ENCODE measurements around the gene PDSS1.
"Not testable (repeated sequence)": the region's sequence is repeated elsewhere in the genome, so short reads cannot be mapped to it uniquely, and the experiment has no call there.

PDSS1 gene, protein sequence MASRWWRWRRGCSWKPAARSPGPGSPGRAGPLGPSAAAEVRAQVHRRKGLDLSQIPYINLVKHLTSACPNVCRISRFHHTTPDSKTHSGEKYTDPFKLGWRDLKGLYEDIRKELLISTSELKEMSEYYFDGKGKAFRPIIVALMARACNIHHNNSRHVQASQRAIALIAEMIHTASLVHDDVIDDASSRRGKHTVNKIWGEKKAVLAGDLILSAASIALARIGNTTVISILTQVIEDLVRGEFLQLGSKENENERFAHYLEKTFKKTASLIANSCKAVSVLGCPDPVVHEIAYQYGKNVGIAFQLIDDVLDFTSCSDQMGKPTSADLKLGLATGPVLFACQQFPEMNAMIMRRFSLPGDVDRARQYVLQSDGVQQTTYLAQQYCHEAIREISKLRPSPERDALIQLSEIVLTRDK

DNA sequence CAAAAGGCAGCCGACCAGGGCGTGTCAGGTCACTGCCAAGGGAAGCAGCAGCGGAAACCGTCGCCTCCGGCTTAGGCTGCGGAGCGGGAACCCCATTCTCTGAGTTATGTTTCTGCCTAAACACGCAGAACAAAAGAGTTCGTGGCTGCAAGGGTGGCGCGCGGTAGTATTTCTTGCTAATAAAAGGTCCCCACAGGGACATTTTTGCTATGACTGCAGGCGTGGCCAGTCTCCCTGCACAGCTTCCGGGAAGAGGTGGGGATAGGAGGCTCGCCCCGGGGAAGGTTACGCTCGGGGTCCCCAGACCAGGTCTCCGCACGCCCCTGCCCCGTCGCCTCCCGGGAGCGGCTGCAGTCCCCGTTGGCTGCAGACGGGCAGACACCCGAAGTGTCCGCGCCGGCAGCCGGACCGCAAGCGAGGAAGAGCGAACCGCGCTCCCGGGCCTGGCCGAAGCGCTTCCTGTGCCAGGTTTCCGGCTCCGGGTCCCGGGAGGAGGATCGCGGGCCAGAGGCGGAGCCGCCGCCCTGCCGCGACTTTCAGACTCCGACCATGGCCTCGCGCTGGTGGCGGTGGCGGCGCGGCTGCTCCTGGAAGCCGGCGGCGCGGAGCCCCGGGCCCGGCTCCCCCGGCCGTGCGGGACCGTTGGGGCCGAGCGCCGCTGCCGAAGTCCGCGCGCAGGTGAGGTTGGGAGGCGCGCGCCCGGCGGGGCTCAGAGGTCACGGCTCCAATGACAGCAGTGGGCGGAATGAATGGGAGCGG is at the start of gene PDSS1:
PDSS1 (plus strand) TSS at position 539 of the 759 bp plus-strand sequence; CDS start at position 550, 11 bp downstream.
- peak; percentile 75 for DNase-seq (ENCODE audit: low spot score)

DNA sequence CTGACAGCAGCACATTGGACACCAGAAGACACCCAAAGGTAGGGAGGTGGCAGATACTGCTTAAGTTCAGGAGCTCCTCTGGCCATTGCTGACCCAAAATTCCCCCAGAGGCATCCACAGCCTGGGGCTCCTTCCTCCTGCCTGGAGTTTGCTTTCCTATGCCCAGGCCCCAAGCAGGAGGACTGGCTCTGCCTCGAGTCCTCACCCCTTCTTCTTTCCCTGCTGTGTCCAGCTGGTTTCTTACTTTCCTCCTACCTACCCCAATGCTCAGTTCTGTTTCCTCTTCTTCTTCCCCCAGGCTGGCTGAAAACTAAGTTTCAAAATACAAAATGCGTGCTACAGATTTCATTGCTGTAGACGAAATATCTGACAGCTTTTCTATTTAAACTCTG is 49.3 kb upstream of the PDSS1 start:
- DNase-seq (ENCODE audit: low spot score), result not testable (repeated sequence)

DNA sequence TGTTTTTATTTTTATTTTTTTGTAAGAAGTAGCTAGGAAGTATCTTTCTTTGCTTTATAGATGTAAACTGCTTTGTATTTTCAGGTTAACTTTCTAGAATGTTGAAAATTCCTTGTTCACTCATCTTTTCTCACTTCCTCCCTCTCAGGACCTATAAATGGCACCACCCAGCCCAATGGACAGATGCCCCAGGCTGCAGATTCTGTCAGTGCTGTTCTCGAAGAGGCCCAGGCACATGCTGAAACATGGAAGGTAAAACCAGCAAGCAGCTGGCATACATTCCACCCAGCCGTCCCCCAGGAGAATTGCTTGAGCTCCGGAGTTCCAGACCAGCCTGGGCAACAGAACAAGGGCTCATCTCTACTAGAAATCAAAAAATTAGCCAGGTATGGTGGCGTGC is 47.1 kb upstream of the PDSS1 start:
- DNase-seq (ENCODE audit: low spot score), result no peak

DNA sequence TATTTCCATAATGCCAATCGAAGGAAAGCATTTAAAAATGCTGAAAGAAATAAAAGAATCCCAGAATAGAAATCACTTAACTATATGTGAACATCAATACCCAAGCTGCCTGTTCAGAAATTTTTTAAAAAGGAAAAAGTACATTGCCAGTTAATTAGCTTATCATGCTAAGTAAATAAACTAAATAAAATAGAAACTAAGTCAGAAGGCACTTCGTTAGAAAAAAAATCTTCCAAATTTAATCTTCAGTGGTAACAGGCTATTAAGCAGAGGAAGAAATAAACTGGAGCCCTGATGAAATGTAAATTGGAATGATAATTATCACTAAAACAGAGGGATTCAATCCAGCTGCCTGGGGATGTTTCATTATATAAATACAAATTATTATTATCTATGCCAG is 46.0 kb upstream of the PDSS1 start:
- DNase-seq (ENCODE audit: low spot score), result not testable (repeated sequence)

DNA sequence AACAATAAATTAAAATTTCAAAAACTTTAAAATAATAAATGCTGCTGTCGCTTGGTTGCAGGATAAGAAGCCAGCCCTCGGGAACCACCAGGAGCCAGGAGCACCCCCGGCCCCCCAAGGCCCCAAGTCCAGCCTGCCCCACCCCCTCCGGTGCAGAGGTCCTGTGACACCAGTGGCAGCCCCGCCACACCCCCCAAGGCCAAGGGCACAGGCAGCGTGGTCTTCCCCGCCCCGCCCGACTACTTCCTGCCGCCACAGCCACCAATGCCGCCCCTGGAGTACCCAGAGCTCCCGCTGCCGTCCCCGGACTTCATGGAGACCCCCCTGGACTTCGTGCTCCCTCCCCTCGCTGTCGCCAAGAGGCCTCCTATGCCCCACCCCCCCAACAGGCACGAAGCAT is 44.5 kb upstream of the PDSS1 start:
- no peak for DNase-seq (ENCODE audit: low spot score)

DNA sequence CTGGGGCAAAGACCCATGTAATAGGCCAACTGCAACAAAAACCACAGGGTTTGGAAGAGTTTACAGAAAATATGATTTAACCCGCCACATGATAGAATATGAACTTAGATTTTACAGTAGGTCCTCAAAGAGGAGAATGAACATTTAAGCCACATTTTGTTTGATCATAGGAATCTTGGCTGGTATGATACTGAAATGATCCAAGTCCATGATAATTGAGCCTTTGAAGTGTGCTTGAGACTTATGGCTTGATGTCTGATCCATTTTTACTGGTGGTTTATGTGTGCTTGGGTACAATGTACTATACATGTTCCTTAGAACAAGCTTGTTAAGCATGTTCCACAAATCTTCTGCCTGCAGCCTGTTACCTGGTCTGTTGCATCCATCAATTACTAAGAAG is 41.8 kb upstream of the PDSS1 start:
- no peak for DNase-seq (ENCODE audit: low spot score)

DNA sequence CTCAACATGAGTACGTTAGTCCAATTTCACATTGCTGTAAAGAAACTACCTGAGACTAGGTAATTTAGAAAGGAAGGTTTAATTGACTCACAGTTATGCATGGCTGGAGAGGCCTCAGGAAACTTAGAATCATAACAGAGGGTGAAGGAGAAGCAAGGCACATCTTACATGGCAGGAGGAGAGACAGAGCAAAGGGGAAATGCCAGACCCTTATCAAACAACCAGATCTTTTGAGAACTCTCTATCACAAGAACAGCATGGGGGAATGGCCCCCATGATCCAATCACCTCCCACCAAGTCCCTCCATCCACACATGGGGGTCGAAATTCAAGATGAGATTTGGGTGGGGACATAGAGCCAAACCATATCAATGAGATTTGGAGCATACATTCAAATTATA is 34.6 kb upstream of the PDSS1 start:
- DNase-seq (ENCODE audit: low spot score), result no peak

DNA sequence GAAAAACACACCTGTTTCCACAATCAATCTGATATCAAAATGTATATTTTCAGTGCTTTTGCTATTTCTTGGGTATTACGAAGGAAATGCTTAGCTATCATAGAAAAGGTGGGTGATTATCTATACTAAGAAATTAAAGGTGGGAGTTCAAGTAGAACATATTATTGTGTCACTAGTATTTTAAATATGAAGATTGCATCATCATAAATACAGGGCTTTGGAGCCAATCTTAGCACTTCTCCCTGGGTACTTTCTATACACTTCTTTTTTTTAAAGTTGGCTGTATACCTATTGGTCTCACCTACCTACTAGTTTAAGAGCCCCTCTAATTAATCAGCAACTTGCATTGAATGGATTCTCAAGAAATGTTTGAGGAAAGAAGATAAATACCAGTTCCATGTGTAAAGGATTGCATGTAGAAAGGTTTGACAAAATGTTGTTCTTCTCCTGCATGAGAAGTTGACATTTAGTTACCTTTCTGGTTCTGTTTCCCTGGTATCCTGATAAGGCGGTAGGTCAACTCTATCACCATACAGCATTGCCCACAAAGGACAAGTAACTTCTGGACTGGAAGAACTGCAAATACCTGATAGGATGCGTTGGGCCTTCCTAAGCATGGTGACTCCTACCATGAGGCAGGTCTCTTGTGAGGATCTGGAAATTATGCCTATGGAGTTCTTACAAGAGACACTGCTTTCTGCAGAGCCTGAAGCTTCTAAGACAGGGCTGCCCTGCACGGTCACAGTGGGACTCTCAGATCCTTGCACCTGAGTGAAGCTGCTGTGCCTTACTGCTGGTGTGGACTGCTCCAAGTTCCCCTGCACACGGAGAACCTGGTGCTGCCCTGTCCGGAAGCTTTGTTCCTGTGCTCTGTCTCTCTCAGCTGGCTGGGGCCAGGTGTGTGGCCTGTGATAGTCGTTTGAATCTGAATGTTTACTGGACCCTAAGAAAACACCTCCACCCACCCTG is 32.1 kb upstream of the PDSS1 start:
- DNase-seq (ENCODE audit: low spot score), result no peak

DNA sequence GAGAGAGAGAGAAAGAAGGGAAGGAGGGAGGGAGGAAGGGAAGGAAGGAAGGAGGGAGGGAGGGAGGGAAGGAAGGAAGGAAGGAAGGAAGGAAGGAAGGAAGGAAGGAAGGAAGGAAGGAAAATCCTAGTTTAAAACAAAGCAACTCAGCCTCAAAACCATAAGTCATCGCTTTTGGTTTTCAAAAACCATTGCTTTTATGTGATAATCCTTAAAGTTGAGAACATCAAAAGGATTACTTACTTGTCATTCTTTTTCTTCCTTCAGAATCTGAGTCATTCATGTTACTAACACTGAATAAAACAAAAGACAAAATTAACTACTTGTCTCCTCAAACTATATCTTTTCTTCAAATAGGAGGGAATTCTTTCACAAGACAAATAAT is 21.6 kb upstream of the PDSS1 start:
- DNase-seq (ENCODE audit: low spot score), result no peak

DNA sequence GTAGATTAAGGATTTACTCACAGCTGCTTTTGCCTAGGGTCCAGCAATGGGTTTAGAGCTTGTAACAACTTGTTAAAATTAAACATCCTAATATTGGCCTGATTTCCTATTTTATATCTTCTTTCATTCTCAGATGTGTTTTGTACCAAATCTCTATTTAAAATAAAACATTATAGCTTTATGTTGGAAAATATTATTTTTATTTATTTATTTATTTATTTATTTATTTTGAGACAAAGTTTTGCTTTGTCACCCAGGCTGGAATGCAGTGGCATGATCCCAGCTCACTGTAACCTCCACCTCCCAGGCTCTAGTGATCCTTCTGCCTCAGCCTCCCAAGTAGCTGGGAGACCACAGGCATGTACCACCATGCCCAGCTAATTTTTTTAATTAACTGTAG is 17.9 kb upstream of the PDSS1 start:
- no peak for DNase-seq (ENCODE audit: low spot score)

DNA sequence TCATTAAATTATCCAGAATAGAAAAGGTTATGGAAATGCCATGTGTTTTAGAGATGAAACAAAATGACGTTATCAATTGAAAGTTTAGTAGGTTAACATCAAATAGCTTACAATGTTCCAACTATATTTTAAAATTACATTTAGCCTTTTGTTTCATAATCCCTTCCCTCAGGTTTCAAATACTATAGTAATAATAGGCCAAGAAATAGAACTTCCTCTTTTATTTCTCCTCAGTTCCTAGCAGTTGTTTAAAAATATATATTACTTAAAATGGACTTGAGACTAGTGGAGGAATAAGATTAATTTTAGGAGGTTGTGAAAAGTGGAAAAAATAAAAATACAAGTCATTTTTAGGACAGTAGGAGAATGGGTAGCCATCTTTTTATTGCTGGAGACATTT is 16.4 kb upstream of the PDSS1 start:
- no peak for DNase-seq (ENCODE audit: low spot score)

DNA sequence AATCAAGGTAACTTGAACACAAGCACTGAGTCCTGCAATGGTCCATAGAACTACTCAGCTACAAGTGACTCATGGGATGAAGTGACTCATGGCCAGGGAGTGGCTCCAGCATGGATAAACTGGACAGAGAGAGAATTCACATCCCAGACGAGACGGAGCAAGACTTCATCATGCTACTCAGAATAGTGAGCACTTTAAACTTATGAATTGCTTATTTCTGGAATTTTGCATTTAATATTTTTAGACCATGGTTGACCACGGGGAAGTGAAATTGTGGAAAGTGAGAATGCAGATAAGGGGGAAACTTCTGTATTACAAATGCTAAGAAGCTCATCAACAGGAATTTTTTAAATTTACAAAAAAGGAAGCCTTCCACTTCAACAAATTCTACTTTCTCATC is 15.5 kb upstream of the PDSS1 start:
- DNase-seq (ENCODE audit: low spot score), result not testable (repeated sequence)

DNA sequence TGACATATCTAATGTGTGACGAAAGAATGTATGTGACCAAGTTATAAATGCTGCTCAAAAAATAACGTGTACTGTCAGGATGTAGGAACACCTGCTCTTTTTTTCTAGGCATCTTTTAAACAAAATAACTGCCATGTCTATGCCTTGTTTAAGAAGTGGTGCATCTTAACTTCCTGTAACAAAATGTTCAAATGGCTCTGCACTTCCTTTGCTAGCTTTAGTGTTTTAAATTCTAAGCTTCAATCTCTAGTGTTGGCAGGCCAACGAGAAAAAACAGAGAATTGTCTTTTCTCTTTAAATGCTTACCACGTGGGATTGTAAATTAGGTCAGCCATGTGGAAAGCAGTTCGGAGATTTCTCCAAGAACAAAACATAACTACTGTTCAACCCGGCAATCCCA is 14.6 kb upstream of the PDSS1 start:
- DNase-seq (ENCODE audit: low spot score), result no peak

DNA sequence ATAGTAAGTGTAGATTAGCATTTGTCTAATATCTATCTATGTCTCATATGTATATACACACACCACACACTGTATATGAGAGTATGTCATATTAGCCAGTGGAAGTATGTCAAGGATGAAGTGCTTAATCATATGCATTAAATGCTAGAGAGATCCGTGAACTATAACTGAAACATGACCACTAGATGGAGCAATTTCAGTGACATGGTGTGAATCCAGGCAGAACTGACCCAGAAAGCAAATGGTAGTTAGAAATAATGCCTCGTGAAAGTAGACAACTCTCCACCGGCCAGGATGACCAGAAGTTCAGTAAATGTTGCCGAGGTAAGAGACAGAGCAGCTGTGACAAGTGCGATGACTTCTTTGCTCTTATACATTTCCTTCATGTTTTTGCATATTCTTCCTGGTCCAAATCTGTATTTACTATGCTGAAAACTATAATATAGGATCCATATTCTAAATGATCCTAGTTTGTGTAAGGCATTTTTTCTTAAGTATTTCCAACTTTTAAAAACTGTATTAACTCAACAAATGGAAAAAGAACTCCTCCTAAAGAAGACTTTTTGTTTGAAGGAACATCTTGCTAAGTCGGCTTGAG is 12.7 kb upstream of the PDSS1 start:
- DNase-seq (ENCODE audit: low spot score), result peak; percentile 20

DNA sequence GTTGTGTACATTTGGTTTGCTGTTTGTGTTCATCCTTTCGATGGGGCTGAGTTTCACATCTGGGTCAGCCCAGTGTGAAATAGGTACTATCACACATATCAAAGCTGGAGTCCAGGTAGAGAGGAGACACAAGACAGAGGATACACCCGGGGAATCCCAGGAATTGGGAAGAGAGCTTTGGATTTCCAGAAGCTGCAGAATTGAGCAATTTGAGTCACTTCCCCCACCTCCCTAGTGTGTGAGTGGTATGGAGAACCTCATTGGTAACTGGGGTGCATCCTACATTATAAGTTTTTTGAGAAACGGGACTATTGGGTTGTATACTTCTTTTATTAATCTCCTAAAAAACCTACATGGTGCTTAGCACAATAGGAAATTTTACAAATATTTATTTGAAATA is 12.1 kb upstream of the PDSS1 start:
- DNase-seq (ENCODE audit: low spot score), result no peak

DNA sequence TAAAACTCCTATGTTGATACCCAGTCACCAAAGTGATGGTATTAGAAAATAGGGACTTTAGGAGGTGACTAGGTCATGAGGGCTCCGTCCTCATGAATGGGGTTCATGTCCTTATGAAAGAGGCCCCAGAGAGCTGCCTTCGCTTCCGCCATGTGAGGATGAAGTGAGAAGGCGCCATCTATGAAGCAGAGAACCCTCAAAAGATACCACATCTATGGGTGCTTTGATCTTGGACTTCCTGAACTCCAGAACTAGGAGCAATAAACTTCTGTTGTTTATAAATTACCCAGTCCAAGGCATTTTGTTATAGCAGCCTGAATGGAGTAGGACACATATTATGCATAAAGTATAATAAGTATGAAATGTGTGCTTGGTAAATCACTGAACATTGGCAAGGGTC is 8.1 kb upstream of the PDSS1 start:
- DNase-seq (ENCODE audit: low spot score), result no peak

DNA sequence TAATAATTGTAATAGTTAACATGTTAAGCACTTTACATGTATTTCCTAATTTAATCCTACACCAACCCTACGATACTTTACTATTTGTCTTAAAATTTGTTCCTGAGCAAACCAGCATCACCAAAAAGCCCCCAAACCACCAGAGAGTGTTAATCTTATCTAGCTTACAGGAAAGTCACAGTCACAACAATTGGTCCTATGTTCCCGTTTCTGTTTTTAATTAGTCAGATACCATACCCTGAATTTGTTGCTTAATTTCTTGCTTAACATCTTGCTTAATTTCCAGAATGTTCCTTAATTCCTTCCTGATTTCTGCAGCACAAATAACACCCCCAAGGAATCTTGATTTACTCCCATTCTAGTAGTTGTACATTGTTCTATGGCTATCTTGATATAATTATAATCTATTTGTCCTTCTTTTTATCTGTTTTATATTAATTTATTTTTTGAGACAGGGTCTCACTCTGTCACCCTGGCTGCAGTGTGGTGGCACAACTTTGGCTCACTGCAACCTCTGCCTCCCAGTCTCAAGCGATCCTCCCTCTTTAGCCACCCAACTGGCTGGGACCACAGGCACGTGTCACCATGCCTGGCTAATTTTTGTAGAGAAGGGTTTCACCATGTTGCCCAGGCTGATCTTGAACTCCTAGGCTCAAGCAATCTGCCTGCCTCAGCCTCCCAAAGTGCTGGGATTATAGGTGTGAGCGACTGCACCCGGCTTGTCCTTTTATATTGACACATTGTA is 6.6 kb upstream of the PDSS1 start:
- DNase-seq (ENCODE audit: low spot score), result no peak

DNA sequence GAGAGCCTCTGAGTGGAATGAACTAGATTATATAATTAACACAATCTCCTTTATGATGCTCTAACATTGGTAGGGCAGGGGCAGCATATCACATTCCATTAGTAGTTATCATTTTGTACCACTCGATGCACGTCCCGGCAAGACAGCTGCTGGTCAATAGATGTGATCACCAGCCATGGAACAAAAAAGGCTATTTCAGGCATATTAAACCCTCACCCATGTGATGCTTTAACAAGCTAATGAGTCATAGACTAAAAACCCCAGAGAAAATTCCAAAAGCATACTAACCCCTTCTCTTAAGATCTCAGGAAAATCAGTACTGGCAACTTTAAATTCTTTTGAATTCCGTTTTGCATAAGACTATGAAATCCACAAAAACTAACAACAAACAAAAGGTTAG is 3.0 kb upstream of the PDSS1 start:
- DNase-seq (ENCODE audit: low spot score), result not testable (repeated sequence)

DNA sequence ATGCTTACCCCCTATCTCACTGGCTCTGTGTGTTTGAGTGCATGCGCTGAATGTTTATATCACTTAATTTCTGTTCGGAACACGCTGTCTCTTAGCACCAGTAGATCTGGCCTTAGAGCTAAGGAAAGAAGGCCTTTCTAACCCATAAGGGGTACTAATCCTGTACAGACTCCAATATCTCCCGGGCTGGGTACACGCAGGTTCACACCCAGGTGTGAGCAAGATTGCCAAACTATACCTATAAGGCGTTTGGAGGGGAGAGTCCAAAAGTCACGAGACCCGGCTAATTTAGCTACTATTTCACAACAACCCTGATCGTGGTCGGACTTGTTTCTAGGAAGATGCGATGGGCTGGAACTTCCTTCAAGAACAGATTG is 727 bp upstream of the PDSS1 start:
- DNase-seq (ENCODE audit: low spot score), result no peak

DNA sequence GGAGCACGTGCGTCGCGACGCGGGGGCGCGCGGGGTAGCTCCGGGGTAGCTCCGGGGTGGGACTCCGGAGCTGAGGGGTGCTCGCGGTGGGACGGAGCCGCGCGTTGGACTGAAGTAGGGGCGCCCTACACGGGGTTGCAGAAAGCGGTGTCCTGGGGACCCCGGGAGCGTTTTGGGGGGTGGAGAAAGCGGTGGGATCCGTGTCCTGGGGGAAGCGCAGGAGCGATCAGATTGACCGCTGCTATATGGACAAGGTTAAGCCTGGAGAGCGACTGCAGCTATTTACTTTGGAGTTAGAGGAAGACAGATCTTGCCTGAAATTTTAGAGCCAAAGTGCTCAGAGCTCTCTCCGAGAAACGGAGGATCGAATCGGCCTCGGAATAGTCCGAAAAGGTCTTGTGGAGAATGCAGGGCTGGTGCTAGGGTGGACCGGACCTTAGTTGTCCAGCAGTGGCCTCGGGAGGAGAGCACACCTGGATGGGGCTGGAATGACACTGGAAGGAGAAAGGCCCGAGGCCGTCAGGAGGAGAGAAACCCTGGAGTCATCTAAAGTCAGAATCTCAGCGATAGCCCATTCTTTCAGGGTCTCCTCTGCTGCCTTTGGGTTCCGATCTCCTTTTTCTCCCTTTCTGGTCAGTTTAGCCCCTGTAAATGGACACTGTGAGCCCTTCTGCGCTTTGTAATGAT is 564 bp downstream of the PDSS1 start:
- DNase-seq (ENCODE audit: low spot score), result no peak

DNA sequence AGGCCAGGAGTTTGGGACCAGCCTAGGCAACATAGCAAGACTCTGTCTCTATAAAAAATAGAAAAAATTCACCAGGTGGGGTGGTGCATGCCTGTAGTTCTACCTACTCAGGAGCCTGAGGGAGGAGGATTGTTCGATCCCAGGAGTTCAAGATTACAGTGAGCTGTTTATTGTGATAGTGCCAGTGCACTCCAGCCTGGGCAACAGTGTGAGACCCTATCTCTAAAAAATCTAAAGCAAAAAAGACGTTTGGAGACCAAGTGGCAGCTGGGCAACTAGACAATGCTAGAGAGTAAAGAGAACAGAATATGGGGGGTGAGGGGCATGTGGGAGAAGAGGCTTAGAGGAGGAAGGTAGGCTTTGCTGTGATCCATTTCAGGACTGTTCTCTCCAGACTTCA is 1.4 kb downstream of the PDSS1 start:
- DNase-seq (ENCODE audit: low spot score), result no peak

Data from globus pallidus (tissue), 1 donor.